ENCODE data around the gene CLEC17A. TPM values are rescaled to one million over a fixed set of nuclear protein-coding genes. Genes with fewer than 3 reads are reported as not detected.
"Not testable (repeated sequence)": the region's sequence is repeated elsewhere in the genome, so short reads cannot be mapped to it uniquely, and the experiment has no call there.

Gene CLEC17A, protein sequence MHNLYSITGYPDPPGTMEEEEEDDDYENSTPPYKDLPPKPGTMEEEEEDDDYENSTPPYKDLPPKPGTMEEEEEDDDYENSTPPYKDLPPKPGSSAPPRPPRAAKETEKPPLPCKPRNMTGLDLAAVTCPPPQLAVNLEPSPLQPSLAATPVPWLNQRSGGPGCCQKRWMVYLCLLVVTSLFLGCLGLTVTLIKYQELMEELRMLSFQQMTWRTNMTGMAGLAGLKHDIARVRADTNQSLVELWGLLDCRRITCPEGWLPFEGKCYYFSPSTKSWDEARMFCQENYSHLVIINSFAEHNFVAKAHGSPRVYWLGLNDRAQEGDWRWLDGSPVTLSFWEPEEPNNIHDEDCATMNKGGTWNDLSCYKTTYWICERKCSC
- total RNA-seq = under 1 TPM; 0.29 to 0.46 TPM

DNA sequence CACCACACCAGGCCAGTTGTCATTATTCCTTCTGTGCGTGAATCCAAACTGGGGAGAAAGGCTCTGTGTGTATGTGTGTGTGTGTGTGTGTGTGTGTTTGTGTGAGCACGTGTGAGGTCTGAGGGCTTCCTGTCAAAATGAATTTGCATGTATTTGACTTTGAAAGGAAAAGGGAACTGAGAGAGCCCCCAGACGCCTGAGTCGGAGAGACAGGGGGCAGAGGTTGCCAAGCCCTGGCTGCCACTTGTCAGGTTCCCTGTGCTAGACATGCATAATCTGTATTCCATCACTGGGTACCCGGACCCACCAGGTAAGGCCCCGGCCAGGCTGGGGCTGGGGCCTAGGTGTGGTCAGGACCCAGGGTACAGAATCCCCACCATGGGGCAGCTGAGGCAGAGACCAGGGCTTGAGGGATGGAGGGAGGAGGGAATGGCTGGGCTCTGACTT is at the start of gene CLEC17A:
Gene CLEC17A (plus strand): TSS at position 191 of the 447 bp plus-strand sequence. CDS start 77 bp downstream, at position 268.
- H3K4me1 Mint-ChIP-seq (ENCODE audit: low read depth) = peaks cover 37% of the 10 kb centered on the region
- H3K9me3 Mint-ChIP-seq = no peaks in the 10 kb centered on the region
- no peaks in the 10 kb centered on the region for H3K27me3 Mint-ChIP-seq (ENCODE audit: low read depth)
- ATAC-seq (replicated peaks in 1 of 2) (no peak), DNase-seq (no peak)
- H3K4me3 Mint-ChIP-seq = no peak within 1 kb of the TSS
- no peaks in the 10 kb centered on the region for H3K36me3 Mint-ChIP-seq (ENCODE audit: insufficient read depth in 2 of 2)
- H3K27ac Mint-ChIP-seq = no peak within 1 kb of the TSS

DNA sequence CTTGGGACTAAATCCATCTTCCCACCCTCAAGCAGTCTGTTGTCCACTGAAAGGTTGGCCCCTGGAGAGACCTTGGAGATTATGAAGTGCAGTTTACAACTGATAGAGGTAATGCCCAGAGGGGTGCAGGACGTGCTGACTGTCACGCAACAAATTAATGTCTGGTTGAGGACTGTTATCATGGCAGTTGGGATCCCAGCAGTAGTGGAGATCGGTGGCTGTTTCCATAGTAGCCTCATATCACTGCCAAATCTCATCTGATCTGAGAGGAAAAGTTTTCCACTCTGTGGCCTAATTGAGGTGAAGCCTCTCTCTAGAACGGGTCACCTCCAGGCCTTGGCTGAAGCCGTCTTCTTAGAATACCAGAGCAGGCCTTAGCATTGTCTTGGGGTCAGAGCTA is 49.4 kb upstream of the CLEC17A start:
- DNase-seq (no peak), ATAC-seq (replicated peaks in 1 of 2) (no peak)
- Mint-ChIP-seq H3K4me3 (no peak overlapping the region), H3K27ac (no peak overlapping the region), H3K9me3 (no peaks in the 10 kb centered on the region), H3K36me3 (ENCODE audit: insufficient read depth in 2 of 2) (peaks cover 0 to 2% of the 10 kb centered on the region in 2 donors), H3K27me3 (ENCODE audit: low read depth) (no peaks in the 10 kb centered on the region), H3K4me1 (ENCODE audit: low read depth) (peaks cover 55% of the 10 kb centered on the region)

DNA sequence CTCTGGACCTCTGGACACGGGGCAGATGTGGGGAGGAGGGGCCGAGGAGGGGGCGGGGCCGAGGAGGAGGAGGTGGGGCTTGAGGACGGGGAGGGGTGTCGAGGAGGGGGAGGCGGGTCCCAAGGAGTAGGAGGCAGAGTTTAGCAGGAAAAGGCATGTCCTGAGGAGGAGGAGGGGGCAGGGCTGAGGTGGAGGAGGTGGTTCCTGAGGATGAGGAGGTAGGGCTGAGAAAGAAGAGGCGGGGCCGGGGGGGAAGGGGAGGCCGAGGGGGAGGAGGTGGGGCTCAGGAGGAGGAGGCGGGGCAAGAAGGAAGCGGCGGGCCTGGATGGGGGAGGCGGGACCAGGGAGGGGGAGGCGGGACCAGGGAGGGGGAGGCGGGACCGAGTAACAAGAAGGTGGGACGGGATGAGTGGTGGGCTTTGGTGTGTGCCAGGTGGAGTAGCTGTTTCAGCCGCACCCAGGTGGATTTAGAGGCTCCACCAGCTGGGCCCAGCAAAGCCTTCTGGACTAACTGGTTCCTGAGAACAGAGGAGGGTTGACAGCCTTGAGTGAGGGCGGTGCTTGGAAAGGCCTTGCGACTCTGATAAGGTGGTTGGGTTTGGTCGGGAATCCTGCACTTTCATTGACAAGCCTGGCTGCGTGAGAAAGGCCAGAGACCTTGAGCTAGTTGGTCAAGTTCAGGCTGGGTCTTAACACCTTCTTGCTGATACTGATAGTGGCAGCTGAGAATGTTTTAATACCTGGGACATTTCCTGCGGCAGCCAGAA is 45.8 kb upstream of the CLEC17A start:
- H3K27ac Mint-ChIP-seq = no peak overlapping the region
- ATAC-seq (replicated peaks in 1 of 2) (peak; percentile 74 to 75), DNase-seq (peak; percentile 53 to 55)
- H3K4me1 Mint-ChIP-seq (ENCODE audit: low read depth) = peaks cover 33% of the 10 kb centered on the region
- no peaks in the 10 kb centered on the region for H3K9me3 Mint-ChIP-seq
- no peaks in the 10 kb centered on the region for H3K27me3 Mint-ChIP-seq (ENCODE audit: low read depth)
- no peak overlapping the region for H3K4me3 Mint-ChIP-seq
- peaks cover 0 to 3% of the 10 kb centered on the region in 2 donors for H3K36me3 Mint-ChIP-seq (ENCODE audit: insufficient read depth in 2 of 2)

DNA sequence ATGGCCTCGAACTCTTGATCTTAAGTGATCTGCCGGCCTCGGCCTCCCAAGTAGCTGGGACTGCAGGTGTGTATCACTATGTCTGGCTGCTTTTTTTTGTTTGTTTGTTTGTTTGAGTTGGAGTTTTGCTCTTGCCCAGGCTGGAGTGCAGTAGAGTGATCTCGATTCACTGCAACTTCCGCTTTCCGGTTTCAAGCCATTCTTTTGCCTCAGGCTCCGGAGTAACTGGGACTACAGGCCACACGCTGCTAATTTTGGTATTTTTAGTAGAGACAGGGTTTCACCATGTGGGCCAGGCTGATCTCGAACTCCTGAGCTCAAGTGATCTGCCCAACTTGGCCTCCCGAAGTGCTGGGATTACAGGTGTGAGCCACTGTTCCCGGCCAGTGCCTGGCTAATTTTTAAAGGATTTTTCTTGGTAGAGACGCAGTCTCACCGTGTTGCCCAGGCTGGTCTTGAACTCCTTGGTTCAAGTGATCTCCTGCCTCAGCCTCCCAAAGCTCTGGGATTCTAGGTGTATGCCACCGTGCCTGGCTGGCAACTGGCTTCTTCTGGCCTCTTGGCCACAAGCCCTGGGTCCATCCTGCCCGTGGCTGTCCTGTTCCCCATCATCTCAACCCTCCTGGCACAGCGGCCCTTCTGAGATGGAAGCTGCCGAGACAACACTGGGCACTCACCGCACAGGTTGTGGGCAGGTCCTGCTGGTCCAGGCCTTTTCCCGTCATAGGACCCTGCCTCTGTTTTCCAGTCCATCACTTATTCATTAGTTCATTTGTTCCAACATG is 42.0 kb upstream of the CLEC17A start:
- Mint-ChIP-seq H3K4me3 (no peak overlapping the region), H3K36me3 (ENCODE audit: insufficient read depth in 2 of 2) (peaks cover 0 to 1% of the 10 kb centered on the region in 2 donors), H3K27ac (no peak overlapping the region), H3K27me3 (ENCODE audit: low read depth) (no peaks in the 10 kb centered on the region), H3K9me3 (no peaks in the 10 kb centered on the region), H3K4me1 (ENCODE audit: low read depth) (peaks cover 25% of the 10 kb centered on the region)
- ATAC-seq (replicated peaks in 1 of 2) (no peak), DNase-seq (no peak)

DNA sequence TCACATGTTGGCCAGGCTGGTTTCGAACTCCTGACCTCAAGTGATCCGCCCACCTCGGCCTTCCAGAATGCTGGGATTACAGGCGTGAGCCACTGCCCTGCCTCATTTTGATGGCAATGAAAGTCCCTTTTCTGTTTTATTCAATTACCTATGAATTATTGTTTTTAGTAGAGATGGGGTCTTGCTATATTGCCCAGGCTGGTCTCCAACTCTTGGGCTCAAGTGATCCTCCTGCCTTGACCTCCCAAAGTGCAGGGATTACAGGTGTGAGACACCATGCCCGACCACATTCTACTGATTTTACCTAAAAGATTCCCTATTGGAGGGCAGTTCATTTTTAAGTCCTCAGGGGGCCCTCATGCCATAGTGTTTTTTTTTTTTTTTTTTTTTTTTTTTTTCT is 40.9 kb upstream of the CLEC17A start:
- H3K9me3 Mint-ChIP-seq; H3K36me3 Mint-ChIP-seq (ENCODE audit: insufficient read depth in 2 of 2); H3K27ac Mint-ChIP-seq; H3K4me3 Mint-ChIP-seq; H3K27me3 Mint-ChIP-seq (ENCODE audit: low read depth); DNase-seq; ATAC-seq (replicated peaks in 1 of 2): not testable (repeated sequence)
- peaks cover 19% of the 10 kb centered on the region for H3K4me1 Mint-ChIP-seq (ENCODE audit: low read depth)

DNA sequence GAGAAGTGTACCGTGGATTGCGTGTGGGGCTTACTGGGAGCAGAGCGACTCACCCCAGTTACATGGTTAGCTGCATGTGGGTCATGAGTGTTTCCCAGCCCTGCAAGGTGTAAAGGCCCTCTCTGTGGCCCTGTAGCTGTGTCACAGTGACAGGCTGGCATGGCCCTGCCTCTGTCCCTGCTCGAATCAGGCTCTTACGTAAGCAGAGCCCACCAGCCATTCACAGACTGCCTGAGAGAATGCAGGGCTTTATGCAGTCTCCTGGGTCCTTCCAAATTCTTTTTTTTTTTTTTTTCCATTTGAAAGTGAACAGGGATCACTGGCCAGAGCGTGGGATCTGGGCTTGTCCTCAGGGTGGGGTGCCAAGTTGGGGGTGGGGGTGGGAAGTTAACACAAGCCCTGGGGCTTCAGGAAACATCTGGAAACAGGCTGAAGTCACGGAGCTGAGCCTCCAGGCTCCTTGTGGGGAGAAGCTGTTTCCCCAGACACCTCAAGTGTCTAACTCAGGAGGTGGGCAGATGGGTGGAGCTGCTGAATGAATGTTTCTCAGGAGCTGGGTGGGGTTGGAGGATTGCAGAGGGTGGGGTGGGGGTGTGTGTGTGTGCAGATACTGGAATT is 40.1 kb upstream of the CLEC17A start:
- Mint-ChIP-seq H3K27me3 (ENCODE audit: low read depth) (no peaks in the 10 kb centered on the region), H3K4me3 (no peak overlapping the region), H3K9me3 (no peaks in the 10 kb centered on the region), H3K27ac (no peak overlapping the region), H3K4me1 (ENCODE audit: low read depth) (peaks cover 12% of the 10 kb centered on the region), H3K36me3 (ENCODE audit: insufficient read depth in 2 of 2) (peaks cover 0 to 3% of the 10 kb centered on the region in 2 donors)
- DNase-seq = no peak
- ATAC-seq (replicated peaks in 1 of 2) = peak in 1 of 2 donors; percentile 61

DNA sequence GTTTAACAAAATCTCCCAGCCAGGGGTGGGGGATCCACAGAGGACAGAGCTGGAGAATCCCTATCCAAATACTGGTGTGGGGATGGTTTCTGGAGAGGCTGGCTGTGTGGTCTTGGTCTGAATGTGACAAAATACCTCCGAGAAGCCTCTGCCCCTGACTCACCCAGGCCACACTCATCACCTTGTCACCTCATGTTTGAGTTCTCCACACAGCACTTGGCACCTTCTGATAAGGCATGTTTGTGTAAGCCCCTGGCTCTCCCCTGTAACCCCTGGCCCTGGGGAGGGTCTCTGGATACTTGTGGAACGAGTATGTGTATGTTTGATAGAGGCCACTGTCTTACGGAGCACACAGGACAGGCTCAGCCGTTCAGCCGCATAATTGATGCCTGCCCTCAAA is 38.8 kb upstream of the CLEC17A start:
- peaks cover 11% of the 10 kb centered on the region for H3K4me1 Mint-ChIP-seq (ENCODE audit: low read depth)
- no peaks in the 10 kb centered on the region for H3K27me3 Mint-ChIP-seq (ENCODE audit: low read depth)
- ATAC-seq (replicated peaks in 1 of 2) (peak; percentile 39 to 78), DNase-seq (no peak)
- H3K9me3 Mint-ChIP-seq = no peaks in the 10 kb centered on the region
- no peak overlapping the region for H3K4me3 Mint-ChIP-seq
- H3K27ac Mint-ChIP-seq = no peak overlapping the region
- H3K36me3 Mint-ChIP-seq (ENCODE audit: insufficient read depth in 2 of 2) = peaks cover 2 to 3% of the 10 kb centered on the region in 2 donors

DNA sequence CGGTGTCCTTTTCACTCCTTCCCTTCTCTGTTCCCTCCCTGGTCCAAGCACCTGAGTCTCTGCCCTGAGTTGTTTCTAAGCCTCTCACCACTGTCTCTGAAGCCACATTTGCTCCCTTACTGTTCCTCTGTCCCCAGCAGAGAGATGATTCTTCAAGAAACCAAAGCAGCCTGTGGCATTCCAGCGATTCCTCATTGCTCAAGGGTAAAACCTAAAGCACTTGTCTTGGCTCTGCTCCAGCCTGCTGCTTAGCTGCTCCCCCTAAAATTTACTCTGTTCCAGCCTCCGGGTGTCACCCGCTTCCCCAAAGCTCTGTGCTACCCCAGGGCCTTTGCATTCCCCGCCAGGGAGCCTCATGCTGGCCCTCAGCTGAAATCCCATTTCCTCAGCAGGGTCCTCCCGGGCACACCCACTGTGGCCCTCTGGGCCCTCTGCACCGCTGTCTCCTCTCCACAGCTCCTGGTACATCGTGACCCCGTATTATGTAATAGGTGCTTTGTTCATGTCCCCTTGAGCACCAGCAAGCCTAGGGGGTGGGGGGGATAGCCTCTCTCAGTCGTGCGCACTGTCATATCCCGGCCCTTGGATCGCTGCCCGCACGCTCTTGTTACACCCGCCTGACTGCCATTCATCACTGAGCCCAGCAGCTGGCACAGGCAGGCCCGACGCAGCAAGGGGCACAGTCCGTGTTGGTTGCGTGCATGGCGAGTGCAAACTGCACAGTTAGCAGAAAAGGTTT is 37.7 kb upstream of the CLEC17A start:
- Mint-ChIP-seq H3K36me3 (ENCODE audit: insufficient read depth in 2 of 2) (peaks cover 3 to 5% of the 10 kb centered on the region in 2 donors), H3K27me3 (ENCODE audit: low read depth) (no peaks in the 10 kb centered on the region), H3K27ac (peak overlapping the region; percentile 52), H3K4me1 (ENCODE audit: low read depth) (peaks cover 17% of the 10 kb centered on the region), H3K4me3 (no peak overlapping the region), H3K9me3 (no peaks in the 10 kb centered on the region)
- ATAC-seq (replicated peaks in 1 of 2) = no peak
- DNase-seq = no peak

DNA sequence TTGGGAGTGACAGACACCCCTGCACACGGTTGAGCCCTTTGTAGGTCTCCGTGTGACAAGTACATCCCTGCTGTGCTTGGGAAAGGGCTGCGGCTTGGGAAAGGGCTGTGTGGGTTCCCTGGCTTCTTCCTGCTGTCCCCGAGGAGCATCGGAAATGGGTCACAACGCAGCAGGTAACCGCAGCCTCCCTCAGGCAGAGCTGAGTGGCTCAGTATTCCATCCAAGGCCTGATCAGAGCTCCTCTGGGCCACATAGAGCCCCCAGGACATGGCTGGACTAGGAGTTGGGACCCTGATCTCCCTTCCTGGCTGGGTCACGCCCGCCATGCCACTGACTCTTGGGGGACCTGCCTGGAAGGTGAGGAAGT is 37.2 kb upstream of the CLEC17A start:
- no peak for DNase-seq
- H3K27ac Mint-ChIP-seq = no peak overlapping the region
- peaks cover 2 to 5% of the 10 kb centered on the region in 2 donors for H3K36me3 Mint-ChIP-seq (ENCODE audit: insufficient read depth in 2 of 2)
- ATAC-seq (replicated peaks in 1 of 2) = no peak
- H3K4me1 Mint-ChIP-seq (ENCODE audit: low read depth) = peaks cover 22% of the 10 kb centered on the region
- no peaks in the 10 kb centered on the region for H3K9me3 Mint-ChIP-seq
- no peak overlapping the region for H3K4me3 Mint-ChIP-seq
- no peaks in the 10 kb centered on the region for H3K27me3 Mint-ChIP-seq (ENCODE audit: low read depth)

DNA sequence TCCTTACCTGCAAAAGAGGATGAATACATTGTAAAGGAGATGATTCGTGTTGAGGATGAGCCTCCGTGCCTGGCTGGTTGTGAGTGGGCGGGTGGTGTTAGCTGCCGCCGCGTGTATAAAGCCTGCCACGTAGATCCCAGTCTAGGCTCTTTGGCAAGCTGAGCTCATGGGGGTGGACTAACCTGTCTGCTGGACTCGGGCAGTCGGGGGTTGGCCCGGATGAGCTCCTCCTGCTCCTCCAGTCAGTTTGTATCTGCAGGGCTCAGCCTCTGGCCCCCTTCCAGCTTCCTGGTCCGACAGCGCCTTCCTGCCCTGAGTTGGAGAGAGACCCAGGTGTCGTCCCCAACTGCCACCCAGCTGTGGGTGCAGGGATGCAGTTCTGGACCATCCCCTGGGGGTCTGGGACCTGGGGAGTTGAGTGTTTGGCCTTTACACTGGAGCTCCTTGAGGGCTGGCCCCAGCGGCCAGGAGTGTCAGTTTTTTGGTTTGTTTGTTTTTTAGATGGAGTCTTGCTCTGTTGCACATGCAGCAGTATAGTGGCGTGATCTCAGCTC is 32.6 kb upstream of the CLEC17A start:
- ATAC-seq (replicated peaks in 1 of 2) = no peak
- no peaks in the 10 kb centered on the region for H3K9me3 Mint-ChIP-seq
- peak overlapping the region; percentile 18 for H3K27ac Mint-ChIP-seq
- no peak for DNase-seq
- H3K36me3 Mint-ChIP-seq (ENCODE audit: insufficient read depth in 2 of 2) = peaks cover 3 to 5% of the 10 kb centered on the region in 2 donors
- H3K4me1 Mint-ChIP-seq (ENCODE audit: low read depth) = peaks cover 38% of the 10 kb centered on the region
- no peak overlapping the region for H3K4me3 Mint-ChIP-seq
- H3K27me3 Mint-ChIP-seq (ENCODE audit: low read depth) = no peaks in the 10 kb centered on the region

DNA sequence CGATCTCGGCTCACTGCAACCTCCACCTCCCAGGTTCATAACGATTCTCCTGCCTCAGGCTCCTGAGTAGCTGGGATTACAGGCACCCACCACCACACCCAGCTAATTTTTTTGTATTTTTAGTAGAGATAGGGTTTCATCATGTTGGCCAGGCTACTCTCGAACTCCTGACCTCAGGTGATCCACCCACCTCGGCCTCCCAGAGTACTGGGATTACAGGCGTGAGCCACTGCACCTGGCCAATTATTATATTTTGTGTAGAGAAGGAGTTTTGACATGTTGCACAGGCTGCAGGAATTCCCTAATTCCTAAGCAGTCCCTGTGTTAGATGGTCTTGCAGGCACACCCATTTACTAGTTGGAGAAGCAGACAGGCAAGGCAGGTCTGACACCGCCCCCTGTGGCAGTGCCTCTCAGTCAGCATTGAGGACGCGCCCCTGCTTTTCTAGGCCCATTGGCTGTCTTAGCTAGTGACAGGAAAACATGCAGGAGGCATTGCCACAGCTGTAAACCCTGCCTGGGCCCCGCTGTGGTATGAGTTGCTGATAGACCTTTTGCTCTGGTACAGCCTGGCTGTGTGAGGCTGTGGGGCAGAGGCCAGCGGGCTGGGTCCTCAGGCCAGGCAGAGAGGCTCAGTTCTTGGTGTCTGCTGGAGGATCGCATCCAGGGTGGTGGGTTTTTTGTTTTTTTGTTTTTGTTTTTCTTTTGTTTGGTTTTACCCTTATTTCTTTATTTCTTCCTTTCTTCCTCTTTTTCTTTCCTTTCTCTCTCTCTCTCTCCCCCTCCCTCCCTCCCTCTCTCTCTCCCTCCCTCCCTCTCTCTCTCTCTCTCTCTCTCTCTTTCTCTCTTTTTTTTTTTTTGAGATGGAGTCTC is 31.5 kb upstream of the CLEC17A start:
- H3K27me3 Mint-ChIP-seq (ENCODE audit: low read depth); H3K9me3 Mint-ChIP-seq; H3K36me3 Mint-ChIP-seq (ENCODE audit: insufficient read depth in 2 of 2): not testable (repeated sequence)
- peaks cover 45% of the 10 kb centered on the region for H3K4me1 Mint-ChIP-seq (ENCODE audit: low read depth)
- H3K27ac Mint-ChIP-seq = peak overlapping the region; percentile 92
- peak overlapping the region; percentile 55 to 59 for H3K4me3 Mint-ChIP-seq
- DNase-seq = peak; percentile 77 to 81
- ATAC-seq (replicated peaks in 1 of 2) = peak; percentile 92 to 98

Measured in activated T-cell treated with anti-CD3 and anti-CD28 coated beads, Interleukin-2, amount 50 U/mL, for 72 hours (primary cell).